Measurements from ENCODE around the gene PCDHGA9. TPM values are rescaled to one million over a fixed set of nuclear protein-coding genes. Genes with fewer than 3 reads are reported as not detected.

The PCDHGA9 gene
- total and polyA plus RNA-seq, 2 donors from 2014 or later, result 0.54 to 7.6 TPM

DNA sequence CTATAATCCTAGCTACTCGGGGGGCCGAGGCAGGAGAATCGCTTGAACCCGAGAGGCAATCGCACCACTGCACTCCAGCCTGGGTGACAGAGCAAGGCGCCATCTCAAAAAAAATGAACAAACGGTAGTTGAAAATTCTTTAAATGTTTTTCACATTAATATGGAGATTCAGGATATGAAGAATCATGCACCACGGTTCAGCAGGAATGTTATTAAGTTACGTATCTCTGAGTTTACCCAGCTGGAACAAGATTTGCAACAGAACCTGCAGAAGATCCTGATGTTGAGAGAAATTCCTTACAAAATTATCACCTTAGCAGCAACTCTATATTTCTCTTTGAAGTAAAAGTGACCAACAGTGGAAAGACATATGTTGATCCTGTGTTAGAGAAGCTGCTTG, 37.8 kb downstream of the PCDHGA9 start:
- H3K9me3 ChIP-seq (ENCODE audit: control insufficient read depth in 2 of 3, insufficient read depth in 1 of 3, low read length in 3 of 3), result peaks cover 3 to 31% (median 11%) of the 10 kb centered on the region in 3 donors
- H3K4me1 ChIP-seq (ENCODE audit: control insufficient read depth in 2 of 3, insufficient read depth in 2 of 3, low read depth in 1 of 3, low read length in 3 of 3), result no peaks in the 10 kb centered on the region
- H3K27ac ChIP-seq (ENCODE audit: low read depth in 2 of 2, low read length in 2 of 2), result no peak overlapping the region
- DNase-seq (no peak), FAIRE-seq (no peak)
- H3K36me3 ChIP-seq (ENCODE audit: control insufficient read depth in 2 of 3, insufficient read depth in 3 of 3, low read length in 3 of 3), result no peaks in the 10 kb centered on the region
- intact Hi-C loops (cut with DNase I), result no loop called here
- H3K4me3 ChIP-seq (ENCODE audit: low read length in 3 of 3), result no peak overlapping the region
- TF ChIP-seq, protein P1, sequence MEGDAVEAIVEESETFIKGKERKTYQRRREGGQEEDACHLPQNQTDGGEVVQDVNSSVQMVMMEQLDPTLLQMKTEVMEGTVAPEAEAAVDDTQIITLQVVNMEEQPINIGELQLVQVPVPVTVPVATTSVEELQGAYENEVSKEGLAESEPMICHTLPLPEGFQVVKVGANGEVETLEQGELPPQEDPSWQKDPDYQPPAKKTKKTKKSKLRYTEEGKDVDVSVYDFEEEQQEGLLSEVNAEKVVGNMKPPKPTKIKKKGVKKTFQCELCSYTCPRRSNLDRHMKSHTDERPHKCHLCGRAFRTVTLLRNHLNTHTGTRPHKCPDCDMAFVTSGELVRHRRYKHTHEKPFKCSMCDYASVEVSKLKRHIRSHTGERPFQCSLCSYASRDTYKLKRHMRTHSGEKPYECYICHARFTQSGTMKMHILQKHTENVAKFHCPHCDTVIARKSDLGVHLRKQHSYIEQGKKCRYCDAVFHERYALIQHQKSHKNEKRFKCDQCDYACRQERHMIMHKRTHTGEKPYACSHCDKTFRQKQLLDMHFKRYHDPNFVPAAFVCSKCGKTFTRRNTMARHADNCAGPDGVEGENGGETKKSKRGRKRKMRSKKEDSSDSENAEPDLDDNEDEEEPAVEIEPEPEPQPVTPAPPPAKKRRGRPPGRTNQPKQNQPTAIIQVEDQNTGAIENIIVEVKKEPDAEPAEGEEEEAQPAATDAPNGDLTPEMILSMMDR (IDR thresholded peaks at IDR 0.05; ENCODE audit: borderline replicate concordance, extremely low read depth, insufficient read depth), result no peak
- no peaks in the 10 kb centered on the region for H3K27me3 ChIP-seq (ENCODE audit: control insufficient read depth, insufficient read depth, low read length)
- H3K9ac ChIP-seq (ENCODE audit: low read length in 3 of 3), result no peak overlapping the region

DNA sequence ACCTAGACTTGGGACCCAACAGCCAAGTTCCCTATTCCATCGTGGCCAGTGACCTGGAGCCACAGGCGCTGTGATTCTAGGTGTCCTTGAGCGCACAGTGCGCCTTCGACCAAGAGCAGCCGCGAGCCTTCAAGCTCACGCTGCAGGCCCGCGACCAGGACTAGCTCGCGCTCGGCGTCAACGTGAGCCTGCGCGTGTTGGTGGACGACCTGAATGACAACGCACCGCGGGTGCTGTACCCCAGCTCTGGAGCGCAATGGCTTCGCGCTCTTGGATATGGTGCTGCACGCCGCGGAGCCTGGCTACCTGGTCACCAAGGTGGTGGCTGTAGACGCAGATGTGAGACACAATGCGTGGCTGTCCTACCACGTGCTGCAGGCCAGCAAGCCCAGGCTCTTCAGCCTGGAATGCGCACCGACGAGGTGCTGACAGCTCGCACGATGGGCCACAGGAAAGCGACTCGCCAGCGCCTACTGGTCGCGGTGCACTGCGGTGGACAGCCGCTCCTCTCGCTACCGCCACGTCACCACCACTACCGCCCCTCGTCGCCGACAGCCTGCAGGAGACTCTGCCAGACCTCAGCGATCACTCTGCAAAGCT, 39.1 kb downstream of the PCDHGA9 start:
- TF ChIP-seq, protein P1 (IDR thresholded peaks at IDR 0.05; ENCODE audit: borderline replicate concordance, extremely low read depth, insufficient read depth), result no peak
- Histone ChIP-seq H3K27ac (ENCODE audit: low read depth in 2 of 2, low read length in 2 of 2) (no peak overlapping the region), H3K9me3 (ENCODE audit: control insufficient read depth in 2 of 3, insufficient read depth in 1 of 3, low read length in 3 of 3) (peaks cover 3 to 23% (median 5%) of the 10 kb centered on the region in 3 donors), H3K4me3 (ENCODE audit: low read length in 3 of 3) (no peak overlapping the region), H3K27me3 (ENCODE audit: control insufficient read depth, insufficient read depth, low read length) (no peaks in the 10 kb centered on the region), H3K36me3 (ENCODE audit: control insufficient read depth in 2 of 3, insufficient read depth in 3 of 3, low read length in 3 of 3) (no peaks in the 10 kb centered on the region), H3K4me1 (ENCODE audit: control insufficient read depth in 2 of 3, insufficient read depth in 2 of 3, low read depth in 1 of 3, low read length in 3 of 3) (no peaks in the 10 kb centered on the region), H3K9ac (ENCODE audit: low read length in 3 of 3) (no peak overlapping the region)
- DNase-seq (no peak), FAIRE-seq (no peak)
- intact Hi-C loops (cut with DNase I), result no loop called here

Other genes with a start within 250 kb of the PCDHGA9 start
Only the 30 nearest of the 37 such genes appear.
- 2.4 TPM for gene PCDHB9, start 215.6 kb upstream of the PCDHGA9 start, total RNA-seq
- gene PCDHB9, start 215.6 kb upstream of the PCDHGA9 start, polyA plus RNA-seq (ENCODE audit: insufficient read depth, low read depth, low replicate concordance), result 0.47 TPM
- 2.3 TPM for gene PCDHB10, start 210.4 kb upstream of the PCDHGA9 start, total RNA-seq
- gene PCDHB10, start 210.4 kb upstream of the PCDHGA9 start, polyA plus RNA-seq (ENCODE audit: insufficient read depth, low read depth, low replicate concordance), result 0.73 TPM
- gene PCDHB11, start 203.2 kb upstream of the PCDHGA9 start, total RNA-seq, result 4.3 TPM
- 0.47 TPM for gene PCDHB11, start 203.2 kb upstream of the PCDHGA9 start, polyA plus RNA-seq (ENCODE audit: insufficient read depth, low read depth, low replicate concordance)
- 2.5 TPM for gene PCDHB12, start 194.1 kb upstream of the PCDHGA9 start, total RNA-seq
- 0.77 TPM for gene PCDHB12, start 194.1 kb upstream of the PCDHGA9 start, polyA plus RNA-seq (ENCODE audit: insufficient read depth, low read depth, low replicate concordance)
- 5.9 TPM for gene PCDHB13, start 188.9 kb upstream of the PCDHGA9 start, total RNA-seq
- 0.86 TPM for gene PCDHB13, start 188.9 kb upstream of the PCDHGA9 start, polyA plus RNA-seq (ENCODE audit: insufficient read depth, low read depth, low replicate concordance)
- gene PCDHB14, start 179.4 kb upstream of the PCDHGA9 start, total RNA-seq, result 6.2 TPM
- 2.0 TPM for gene PCDHB14, start 179.4 kb upstream of the PCDHGA9 start, polyA plus RNA-seq (ENCODE audit: insufficient read depth, low read depth, low replicate concordance)
- gene PCDHB15, start 157.4 kb upstream of the PCDHGA9 start, total RNA-seq, result 6.0 TPM
- gene PCDHB15, start 157.4 kb upstream of the PCDHGA9 start, polyA plus RNA-seq (ENCODE audit: insufficient read depth, low read depth, low replicate concordance), result 1.8 TPM
- 0.94 TPM for gene SLC25A2, start 98.7 kb upstream of the PCDHGA9 start, total RNA-seq
- gene SLC25A2, start 98.7 kb upstream of the PCDHGA9 start, polyA plus RNA-seq (ENCODE audit: insufficient read depth, low read depth, low replicate concordance), result not detected
- gene TAF7, start 82.0 kb upstream of the PCDHGA9 start, total RNA-seq, result 73.5 TPM
- 71.3 TPM for gene TAF7, start 82.0 kb upstream of the PCDHGA9 start, polyA plus RNA-seq (ENCODE audit: insufficient read depth, low read depth, low replicate concordance)
- gene PCDHGA1, start 72.3 kb upstream of the PCDHGA9 start, total RNA-seq, result 0.69 TPM
- 0.19 TPM for gene PCDHGA1, start 72.3 kb upstream of the PCDHGA9 start, polyA plus RNA-seq (ENCODE audit: insufficient read depth, low read depth, low replicate concordance)
- 4.7 TPM for gene PCDHGA2, start 64.0 kb upstream of the PCDHGA9 start, total RNA-seq
- 0.73 TPM for gene PCDHGA2, start 64.0 kb upstream of the PCDHGA9 start, polyA plus RNA-seq (ENCODE audit: insufficient read depth, low read depth, low replicate concordance)
- gene PCDHGA3, start 58.9 kb upstream of the PCDHGA9 start, total RNA-seq, result 4.0 TPM
- 0.22 TPM for gene PCDHGA3, start 58.9 kb upstream of the PCDHGA9 start, polyA plus RNA-seq (ENCODE audit: insufficient read depth, low read depth, low replicate concordance)
- gene PCDHGB1, start 52.7 kb upstream of the PCDHGA9 start, total RNA-seq, result 2.9 TPM
- 0.37 TPM for gene PCDHGB1, start 52.7 kb upstream of the PCDHGA9 start, polyA plus RNA-seq (ENCODE audit: insufficient read depth, low read depth, low replicate concordance)
- 3.9 TPM for gene PCDHGA4, start 47.8 kb upstream of the PCDHGA9 start, total RNA-seq
- 0.13 TPM for gene PCDHGA4, start 47.8 kb upstream of the PCDHGA9 start, polyA plus RNA-seq (ENCODE audit: insufficient read depth, low read depth, low replicate concordance)
- gene PCDHGB2, start 42.8 kb upstream of the PCDHGA9 start, total RNA-seq, result 4.0 TPM
- not detected for gene PCDHGB2, start 42.8 kb upstream of the PCDHGA9 start, polyA plus RNA-seq (ENCODE audit: insufficient read depth, low read depth, low replicate concordance)
- gene PCDHGA5, start 38.6 kb upstream of the PCDHGA9 start, total RNA-seq, result 2.8 TPM
- not detected for gene PCDHGA5, start 38.6 kb upstream of the PCDHGA9 start, polyA plus RNA-seq (ENCODE audit: insufficient read depth, low read depth, low replicate concordance)
- gene PCDHGB3, start 32.5 kb upstream of the PCDHGA9 start, total RNA-seq, result 4.4 TPM
- 0.15 TPM for gene PCDHGB3, start 32.5 kb upstream of the PCDHGA9 start, polyA plus RNA-seq (ENCODE audit: insufficient read depth, low read depth, low replicate concordance)
- gene PCDHGA6, start 28.9 kb upstream of the PCDHGA9 start, total RNA-seq, result 7.2 TPM
- 0.34 TPM for gene PCDHGA6, start 28.9 kb upstream of the PCDHGA9 start, polyA plus RNA-seq (ENCODE audit: insufficient read depth, low read depth, low replicate concordance)
- gene PCDHGA7, start 20.0 kb upstream of the PCDHGA9 start, total RNA-seq, result 4.1 TPM
- 0.49 TPM for gene PCDHGA7, start 20.0 kb upstream of the PCDHGA9 start, polyA plus RNA-seq (ENCODE audit: insufficient read depth, low read depth, low replicate concordance)
- 6.1 TPM for gene PCDHGB4, start 15.1 kb upstream of the PCDHGA9 start, total RNA-seq
- gene PCDHGB4, start 15.1 kb upstream of the PCDHGA9 start, polyA plus RNA-seq (ENCODE audit: insufficient read depth, low read depth, low replicate concordance), result 1.0 TPM
- gene PCDHGA8, start 10.1 kb upstream of the PCDHGA9 start, total RNA-seq, result 1.8 TPM
- 0.09 TPM for gene PCDHGA8, start 10.1 kb upstream of the PCDHGA9 start, polyA plus RNA-seq (ENCODE audit: insufficient read depth, low read depth, low replicate concordance)
- 12.3 TPM for gene PCDHGB5, start 4.8 kb upstream of the PCDHGA9 start, total RNA-seq
- gene PCDHGB5, start 4.8 kb upstream of the PCDHGA9 start, polyA plus RNA-seq (ENCODE audit: insufficient read depth, low read depth, low replicate concordance), result 0.82 TPM
- gene PCDHGB6, start 5.2 kb downstream of the PCDHGA9 start, total RNA-seq, result 7.5 TPM
- 0.22 TPM for gene PCDHGB6, start 5.2 kb downstream of the PCDHGA9 start, polyA plus RNA-seq (ENCODE audit: insufficient read depth, low read depth, low replicate concordance)
- gene PCDHGA10, start 10.2 kb downstream of the PCDHGA9 start, total RNA-seq, result 5.1 TPM
- gene PCDHGA10, start 10.2 kb downstream of the PCDHGA9 start, polyA plus RNA-seq (ENCODE audit: insufficient read depth, low read depth, low replicate concordance), result 0.47 TPM
- 15.1 TPM for gene PCDHGB7, start 14.9 kb downstream of the PCDHGA9 start, total RNA-seq
- 1.0 TPM for gene PCDHGB7, start 14.9 kb downstream of the PCDHGA9 start, polyA plus RNA-seq (ENCODE audit: insufficient read depth, low read depth, low replicate concordance)
- gene PCDHGA11, start 18.3 kb downstream of the PCDHGA9 start, total RNA-seq, result 3.6 TPM
- gene PCDHGA11, start 18.3 kb downstream of the PCDHGA9 start, polyA plus RNA-seq (ENCODE audit: insufficient read depth, low read depth, low replicate concordance), result 0.37 TPM
- 4.0 TPM for gene PCDHGA12, start 27.7 kb downstream of the PCDHGA9 start, total RNA-seq
- 0.24 TPM for gene PCDHGA12, start 27.7 kb downstream of the PCDHGA9 start, polyA plus RNA-seq (ENCODE audit: insufficient read depth, low read depth, low replicate concordance)
- 51.5 TPM for gene PCDHGC3, start 73.2 kb downstream of the PCDHGA9 start, total RNA-seq
- 41.0 TPM for gene PCDHGC3, start 73.2 kb downstream of the PCDHGA9 start, polyA plus RNA-seq (ENCODE audit: insufficient read depth, low read depth, low replicate concordance)
- gene PCDHGC4, start 82.3 kb downstream of the PCDHGA9 start, total RNA-seq, result 1.5 TPM
- gene PCDHGC4, start 82.3 kb downstream of the PCDHGA9 start, polyA plus RNA-seq (ENCODE audit: insufficient read depth, low read depth, low replicate concordance), result not detected
- 1.4 TPM for gene PCDHGC5, start 86.3 kb downstream of the PCDHGA9 start, total RNA-seq
- not detected for gene PCDHGC5, start 86.3 kb downstream of the PCDHGA9 start, polyA plus RNA-seq (ENCODE audit: insufficient read depth, low read depth, low replicate concordance)

All from kidney (tissue), 14 donors.